Measurements from ENCODE around the gene SEC16A.

SEC16A gene

DNA sequence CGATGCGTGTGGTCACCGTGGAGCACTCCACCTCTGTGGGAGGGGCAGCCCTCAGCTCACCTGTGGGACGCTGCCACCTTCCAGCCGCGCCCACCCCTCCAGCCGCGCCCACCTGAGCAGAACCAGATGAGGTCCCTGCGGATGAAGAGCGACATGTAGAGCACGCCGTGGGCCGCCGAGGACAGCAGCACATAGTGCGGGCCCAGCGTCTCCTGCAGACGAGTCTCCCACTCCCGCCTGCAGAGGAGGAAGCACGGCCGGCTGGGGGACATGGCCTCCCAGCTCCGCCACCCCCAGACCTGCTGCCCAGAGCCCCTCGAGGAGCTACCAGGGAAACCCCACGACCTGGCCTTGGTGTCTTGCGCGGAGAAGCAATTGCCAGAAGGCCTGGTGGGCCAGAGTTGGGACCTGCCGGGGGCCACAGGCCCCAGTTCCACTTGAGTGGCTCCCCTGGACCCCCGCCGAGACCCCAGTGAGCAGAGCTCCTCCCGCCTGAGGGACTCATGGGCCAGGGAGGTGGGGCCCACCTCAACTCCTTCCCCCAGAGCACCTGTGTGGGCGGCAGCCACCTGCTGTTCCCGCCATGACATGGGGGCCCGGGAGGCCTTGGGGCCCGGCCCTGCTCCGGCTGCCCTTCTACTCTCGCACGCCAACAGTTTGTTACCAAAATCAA lies 49.7 kb downstream of the SEC16A start:
- ChIA-PET POLR2A (no interaction called here), CTCF (interaction anchor here (1.1 to 1.9 kb wide), 4 partner anchors 8 to 22 kb away, joined by 3 to 10 read pairs (median 4); partner anchors contain the start of genes ENTR1 and PMPCA)
- TF ChIP-seq, protein P1, sequence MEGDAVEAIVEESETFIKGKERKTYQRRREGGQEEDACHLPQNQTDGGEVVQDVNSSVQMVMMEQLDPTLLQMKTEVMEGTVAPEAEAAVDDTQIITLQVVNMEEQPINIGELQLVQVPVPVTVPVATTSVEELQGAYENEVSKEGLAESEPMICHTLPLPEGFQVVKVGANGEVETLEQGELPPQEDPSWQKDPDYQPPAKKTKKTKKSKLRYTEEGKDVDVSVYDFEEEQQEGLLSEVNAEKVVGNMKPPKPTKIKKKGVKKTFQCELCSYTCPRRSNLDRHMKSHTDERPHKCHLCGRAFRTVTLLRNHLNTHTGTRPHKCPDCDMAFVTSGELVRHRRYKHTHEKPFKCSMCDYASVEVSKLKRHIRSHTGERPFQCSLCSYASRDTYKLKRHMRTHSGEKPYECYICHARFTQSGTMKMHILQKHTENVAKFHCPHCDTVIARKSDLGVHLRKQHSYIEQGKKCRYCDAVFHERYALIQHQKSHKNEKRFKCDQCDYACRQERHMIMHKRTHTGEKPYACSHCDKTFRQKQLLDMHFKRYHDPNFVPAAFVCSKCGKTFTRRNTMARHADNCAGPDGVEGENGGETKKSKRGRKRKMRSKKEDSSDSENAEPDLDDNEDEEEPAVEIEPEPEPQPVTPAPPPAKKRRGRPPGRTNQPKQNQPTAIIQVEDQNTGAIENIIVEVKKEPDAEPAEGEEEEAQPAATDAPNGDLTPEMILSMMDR (IDR thresholded peaks at IDR 0.05; ENCODE audit: insufficient read depth, low read length, missing control alignments) = no peak
- DNase-seq (ENCODE audit: low read depth, low spot score) = no peak
- no peak overlapping the region for H3K4me3 ChIP-seq (ENCODE audit: low read depth, low read length)

DNA sequence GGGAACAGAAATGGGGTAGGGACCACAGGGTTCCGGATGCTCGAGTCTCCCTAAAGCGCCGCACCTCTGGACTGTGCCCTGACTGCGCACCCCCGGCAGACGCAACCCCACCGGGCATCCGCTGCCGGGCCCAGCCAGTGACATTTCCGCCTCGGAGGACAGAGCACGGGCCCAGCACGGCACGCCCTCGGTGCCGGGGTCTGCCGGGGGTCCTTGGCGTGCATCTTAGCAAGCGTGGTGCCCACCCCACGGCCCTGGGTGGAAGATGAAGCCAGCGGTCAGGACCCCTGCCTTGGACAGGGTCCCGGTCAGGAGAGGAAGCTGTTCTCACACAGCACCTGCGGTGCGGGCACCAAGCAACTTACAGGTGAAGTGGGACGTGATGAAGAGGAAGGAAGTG lies 50.2 kb downstream of the SEC16A start:
- no peak for DNase-seq (ENCODE audit: low read depth, low spot score)
- TF ChIP-seq, protein P1 (IDR thresholded peaks at IDR 0.05; ENCODE audit: insufficient read depth, low read length, missing control alignments) = no peak
- ChIA-PET POLR2A (no interaction called here), CTCF (interaction anchor here (1.1 to 1.7 kb wide), 3 partner anchors 9 to 22 kb away, joined by 3 to 4 read pairs (median 3); partner anchors contain the start of genes ENTR1 and PMPCA)
- no peak overlapping the region for H3K4me3 ChIP-seq (ENCODE audit: low read depth, low read length)

DNA sequence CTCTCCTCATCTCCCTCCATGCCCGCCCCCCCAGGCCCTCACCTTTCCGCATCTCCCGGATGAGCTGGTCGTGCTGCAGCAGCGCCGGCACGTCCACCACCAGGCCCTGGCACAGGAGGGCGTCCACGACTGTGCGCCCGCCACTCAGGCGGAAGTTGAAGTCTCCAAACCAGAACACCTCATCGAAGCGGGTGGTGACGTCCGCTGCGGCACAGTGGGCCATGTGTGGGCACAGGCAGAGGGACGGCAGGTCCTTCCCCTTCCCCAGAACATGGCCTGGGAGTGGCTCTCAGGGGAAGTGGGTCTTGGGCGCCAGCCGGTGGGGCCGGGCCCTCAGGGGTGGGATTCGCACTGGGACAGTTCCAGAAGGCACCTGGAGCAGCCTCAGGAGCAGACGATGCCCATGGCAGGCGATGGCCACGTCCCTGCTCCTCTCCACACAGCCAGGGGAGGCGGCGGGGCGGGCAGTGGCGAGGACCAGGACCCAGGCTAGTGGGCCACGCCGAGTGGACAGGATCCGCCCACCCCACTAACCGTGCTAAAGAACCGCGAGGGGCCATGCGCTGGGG lies 51.0 kb downstream of the SEC16A start:
- CTCF ChIA-PET = interaction anchor here (1.5 to 1.7 kb wide), 2 partner anchors 10 to 13 kb away, joined by 3 read pairs; no protein-coding TSS in a partner anchor
- no peak overlapping the region for H3K4me3 ChIP-seq (ENCODE audit: low read depth, low read length)
- POLR2A ChIA-PET = no interaction called here
- TF ChIP-seq, protein P1 (IDR thresholded peaks at IDR 0.05; ENCODE audit: insufficient read depth, low read length, missing control alignments) = no peak
- DNase-seq (ENCODE audit: low read depth, low spot score) = no peak

DNA sequence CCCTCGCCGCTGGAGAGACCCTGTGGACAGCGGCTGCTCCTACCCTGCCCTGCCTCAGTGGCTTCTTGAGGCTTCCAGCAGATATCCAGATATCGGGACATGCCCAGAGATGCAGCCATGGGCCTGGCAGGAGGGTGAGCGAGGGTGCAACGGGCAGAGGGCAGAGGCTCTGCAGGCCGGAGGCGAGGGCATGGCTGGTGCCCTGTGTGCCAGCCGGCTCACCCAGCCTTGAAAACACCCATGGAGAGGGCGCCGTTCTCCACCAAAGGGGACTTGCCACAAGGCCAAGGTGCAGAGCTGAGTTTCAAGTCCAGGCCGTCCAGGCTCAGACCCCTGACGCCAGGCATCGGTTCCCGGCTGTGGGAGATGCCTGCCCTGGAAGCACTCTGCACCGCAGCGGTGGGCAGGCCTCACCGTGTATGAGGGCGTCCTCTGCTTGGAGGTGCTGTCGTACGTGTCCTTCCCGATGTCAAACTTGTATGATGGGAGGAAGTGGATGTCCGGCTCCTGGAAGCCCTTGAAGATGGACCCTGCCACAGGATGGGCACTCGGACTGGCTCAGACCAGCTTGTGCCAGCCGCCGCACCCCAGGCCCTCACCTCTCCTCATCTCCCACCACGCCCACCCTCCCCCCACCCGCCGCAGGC lies 52.1 kb downstream of the SEC16A start:
- H3K4me3 ChIP-seq (ENCODE audit: low read depth, low read length) = no peak overlapping the region
- no peak for DNase-seq (ENCODE audit: low read depth, low spot score)
- TF ChIP-seq, protein P1 (IDR thresholded peaks at IDR 0.05; ENCODE audit: insufficient read depth, low read length, missing control alignments) = no peak
- ChIA-PET POLR2A (no interaction called here), CTCF (interaction anchor here (2.4 kb wide), 1 partner anchor 9 kb away, joined by 7 read pairs; the partner anchor contains the start of gene INPP5E)

- TF ChIP-seq, protein P1 (IDR thresholded peaks at IDR 0.05; ENCODE audit: insufficient read depth, low read length, missing control alignments) = no peak
- no peak for DNase-seq (ENCODE audit: low read depth, low spot score)
- ChIA-PET POLR2A (no interaction called here), CTCF (interaction anchor here (1.1 to 2.4 kb wide), 2 partner anchors 9 to 10 kb away, joined by 4 to 7 read pairs; partner anchors contain the start of gene INPP5E)
- H3K4me3 ChIP-seq (ENCODE audit: low read depth, low read length) = no peak overlapping the region
These were observed 53.0 kb downstream of the SEC16A start for GRCh38 chr9:136429683-136430491.
